ENCODE results near the gene TOM1L2.

TOM1L2 gene

DNA sequence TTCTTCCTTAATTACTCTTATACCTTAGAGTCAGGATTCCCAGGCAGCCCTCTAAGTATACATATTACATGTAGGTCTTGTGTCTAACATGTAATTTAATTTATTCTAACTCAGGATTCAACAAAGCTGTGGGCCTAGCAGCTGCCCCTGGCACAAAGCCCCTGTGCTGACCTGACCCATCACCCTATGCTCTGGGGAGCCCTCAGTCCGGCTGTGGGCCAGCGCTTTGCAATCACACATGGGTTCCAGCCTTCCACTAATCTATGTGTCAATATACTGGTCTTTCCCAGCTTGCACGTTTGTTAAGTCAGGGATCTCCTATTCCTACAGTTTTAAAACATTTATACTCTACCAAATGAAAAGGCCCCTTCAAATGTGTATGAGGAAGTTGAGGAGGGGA lies 72.7 kb downstream of the TOM1L2 start:
- no peak for DNase-seq (ENCODE audit: low spot score)

DNA sequence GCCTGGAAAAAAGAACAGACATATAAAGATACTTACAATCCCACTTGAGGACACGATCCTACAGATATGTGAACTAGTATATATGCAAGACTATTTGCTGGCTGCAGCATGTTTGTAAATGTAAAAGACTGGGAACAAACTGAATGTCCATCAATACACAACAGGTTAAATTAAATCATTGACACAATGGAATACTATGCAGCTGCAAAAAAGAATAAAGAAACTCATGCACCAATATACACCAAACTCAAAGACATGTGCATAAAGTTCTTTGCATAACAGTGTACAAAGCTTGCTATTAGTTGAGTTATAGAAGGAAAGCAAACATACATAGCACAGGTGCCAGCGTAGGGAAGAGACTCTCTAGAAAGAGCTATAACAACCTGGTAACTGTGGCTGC lies 73.5 kb downstream of the TOM1L2 start:
- DNase-seq (ENCODE audit: low spot score), result no peak

DNA sequence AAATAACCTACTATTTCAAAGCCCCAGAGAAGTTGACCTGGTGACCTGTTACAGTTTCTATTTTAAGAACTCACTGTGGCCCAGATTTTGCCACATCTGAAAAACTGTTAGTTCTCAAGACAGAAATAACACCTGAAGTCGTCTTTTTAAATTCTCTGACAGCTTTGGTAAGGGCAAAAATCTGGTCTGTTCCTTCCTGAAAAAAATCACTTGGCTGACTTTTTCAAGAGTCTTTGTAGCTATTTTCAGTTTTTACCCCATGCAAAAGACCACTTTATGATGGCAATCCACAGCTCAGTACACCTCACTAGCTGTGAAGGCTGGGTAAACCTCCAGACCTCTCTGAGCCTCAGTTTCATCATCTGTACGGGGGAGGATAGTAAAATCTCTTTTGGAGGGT lies 74.8 kb downstream of the TOM1L2 start:
- no peak for DNase-seq (ENCODE audit: low spot score)

DNA sequence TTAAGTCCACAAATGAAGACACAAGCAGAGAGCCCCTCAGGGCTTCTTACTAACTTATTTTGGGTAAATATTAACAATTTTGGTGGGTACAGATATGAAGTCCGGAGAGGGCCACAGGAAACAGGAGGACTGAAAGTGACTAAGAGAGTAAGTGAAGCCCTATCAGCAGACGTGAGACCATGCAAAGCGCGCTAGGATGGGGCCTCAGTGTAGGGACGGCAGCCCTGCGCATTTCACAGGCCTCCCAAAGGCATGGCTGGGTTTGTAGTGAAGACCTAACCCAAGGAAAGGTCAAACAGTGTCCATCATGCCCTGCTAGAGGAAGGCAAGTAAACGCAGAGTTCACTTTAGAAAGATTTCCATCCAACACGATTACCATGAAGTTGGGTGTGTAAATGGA lies 75.5 kb downstream of the TOM1L2 start:
- no peak for DNase-seq (ENCODE audit: low spot score)

DNA sequence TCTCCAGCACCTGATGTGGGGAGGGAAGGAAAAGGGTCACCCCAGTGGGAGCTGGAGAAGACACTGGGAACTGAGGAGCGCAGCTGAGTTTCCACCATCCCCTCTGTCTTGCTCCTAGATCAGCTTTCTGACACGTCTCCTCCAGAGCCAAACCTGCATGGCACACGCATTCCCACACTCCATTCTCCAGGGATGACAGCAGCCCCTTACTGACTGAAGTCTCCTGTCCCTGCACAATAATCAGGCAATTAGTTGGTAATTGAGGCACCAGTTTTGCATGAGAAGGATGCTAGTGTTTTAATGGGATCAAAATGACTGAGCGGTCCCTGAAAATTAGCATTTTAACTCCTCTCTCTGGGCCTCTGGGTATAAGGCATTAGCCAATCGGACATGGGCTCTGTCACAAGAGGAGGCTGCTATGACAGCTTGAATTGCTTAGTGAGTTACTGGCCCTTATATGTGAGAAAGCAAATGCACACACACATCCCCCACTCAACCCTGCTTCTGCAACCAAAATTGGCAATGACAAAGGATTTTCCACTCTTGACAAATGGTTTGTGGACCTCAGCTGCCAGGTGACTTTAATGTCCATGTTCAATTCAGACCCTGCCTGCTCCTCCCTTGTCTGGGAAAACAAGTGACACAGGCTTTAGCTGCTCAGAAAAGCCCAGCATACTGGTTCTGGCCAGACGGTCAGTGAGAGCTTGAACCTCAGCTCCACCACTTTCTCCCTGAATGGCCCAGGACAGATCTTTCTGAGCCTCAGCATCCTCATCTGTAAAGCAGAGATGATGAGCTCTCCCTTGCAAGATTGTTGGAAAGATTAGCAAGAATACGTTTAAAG lies 78.2 kb downstream of the TOM1L2 start:
- no peak for DNase-seq (ENCODE audit: low spot score)

DNA sequence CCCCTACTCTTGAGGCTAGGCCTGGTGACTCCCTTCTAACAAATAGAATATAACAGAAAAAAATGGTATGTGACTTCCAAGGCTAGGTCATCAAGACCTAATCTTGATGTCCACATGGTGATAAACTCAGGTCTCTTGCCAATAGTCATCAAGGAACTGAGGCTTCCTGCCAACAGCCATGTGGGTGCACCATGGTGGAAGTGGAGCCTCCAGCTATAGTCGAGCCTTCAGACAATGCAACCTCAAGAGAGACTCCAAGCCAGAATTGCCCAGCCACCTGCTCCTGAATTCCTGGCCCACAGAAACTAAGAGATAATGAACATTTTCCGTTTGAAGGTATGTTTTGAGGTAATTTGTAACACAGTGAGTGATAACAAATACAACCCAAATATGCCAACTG lies 79.5 kb downstream of the TOM1L2 start:
- DNase-seq (ENCODE audit: low spot score), result no peak

DNA sequence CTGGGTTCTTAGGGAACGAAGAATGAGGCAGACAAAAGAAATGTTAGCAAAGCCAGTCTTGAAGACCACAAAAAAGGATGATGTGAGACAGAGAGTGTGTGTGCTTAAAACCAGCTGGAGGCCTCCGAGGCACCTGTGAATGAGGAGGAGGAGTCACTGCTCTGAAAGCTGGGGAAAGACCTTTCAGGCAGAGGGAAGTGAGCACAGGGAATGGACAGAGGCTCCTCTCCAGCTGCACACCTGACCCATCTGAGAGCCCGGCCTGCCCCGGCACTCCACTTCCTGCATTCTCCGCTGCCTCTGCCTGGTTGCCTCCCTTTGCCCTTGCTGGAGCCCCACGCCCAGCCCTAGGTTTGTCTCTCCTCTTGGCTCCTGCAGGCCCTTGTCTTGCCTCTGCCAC lies 80.2 kb downstream of the TOM1L2 start:
- no peak for DNase-seq (ENCODE audit: low spot score)

DNA sequence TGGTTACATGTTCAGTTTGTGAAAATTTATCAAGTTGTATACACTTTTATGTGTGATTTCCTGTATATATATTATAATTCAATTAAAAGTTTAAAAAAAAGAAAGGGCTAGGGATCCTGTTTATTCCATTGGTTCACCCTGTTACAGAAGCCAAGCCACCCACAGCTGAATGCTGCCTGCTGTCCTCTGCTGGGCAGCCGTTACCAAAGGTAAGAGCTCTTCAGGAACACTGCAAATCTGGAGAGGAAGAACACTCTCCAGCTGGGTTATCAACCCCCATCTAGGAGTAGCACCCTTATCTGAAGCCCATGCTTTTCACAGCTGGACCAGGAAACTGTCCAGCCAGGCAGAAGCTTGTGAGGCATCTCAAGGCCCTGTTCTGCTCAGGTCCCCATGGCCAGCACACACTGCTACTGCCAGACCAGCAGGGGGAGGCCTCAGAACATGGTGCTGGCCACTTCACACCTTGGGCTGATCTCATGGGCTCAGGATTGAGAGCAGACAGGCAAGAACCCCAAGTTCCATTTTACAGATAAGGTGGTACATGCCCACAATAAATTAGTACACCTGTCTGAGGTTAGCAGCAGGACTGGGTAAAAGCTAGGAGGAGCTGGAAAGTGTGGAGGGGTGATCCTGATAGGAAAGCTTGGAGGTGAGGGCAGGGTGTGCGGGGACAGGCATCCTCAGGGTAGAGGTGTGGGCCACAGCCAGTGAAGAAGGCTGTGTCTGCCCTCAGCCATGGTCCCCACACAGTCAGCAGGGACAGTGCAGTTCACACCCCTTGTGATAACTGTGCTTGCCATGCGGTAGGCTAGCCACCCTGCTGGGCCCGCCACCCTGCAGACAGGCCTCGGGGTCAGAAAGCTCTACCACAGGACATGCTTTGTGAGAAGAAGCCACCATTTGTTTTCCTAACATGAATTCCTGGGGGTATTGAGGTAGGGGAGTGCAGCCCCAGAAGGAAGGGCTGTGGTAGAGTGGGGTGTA lies 81.1 kb downstream of the TOM1L2 start:
- peak; percentile 75 for DNase-seq (ENCODE audit: low spot score)

DNA sequence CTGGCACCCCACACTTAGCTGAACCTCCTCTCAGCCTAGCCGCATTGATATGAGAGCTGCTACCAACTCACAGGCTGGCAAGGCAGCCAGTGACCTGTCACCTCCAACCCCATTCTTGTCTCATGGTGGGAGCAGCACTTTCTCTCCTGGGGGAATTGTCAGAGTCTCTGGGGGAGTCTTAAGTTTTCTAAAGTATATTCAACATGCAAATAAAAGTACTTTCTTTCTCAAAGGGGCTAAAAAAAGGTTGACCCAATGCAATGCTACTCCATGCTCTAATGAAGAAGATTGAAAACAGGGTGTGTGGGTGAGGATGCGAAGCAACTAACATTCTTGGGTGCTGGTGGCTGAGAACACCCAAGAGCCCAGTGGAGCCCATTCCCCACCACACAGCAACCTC lies 82.3 kb downstream of the TOM1L2 start:
- DNase-seq (ENCODE audit: low spot score), result no peak

DNA sequence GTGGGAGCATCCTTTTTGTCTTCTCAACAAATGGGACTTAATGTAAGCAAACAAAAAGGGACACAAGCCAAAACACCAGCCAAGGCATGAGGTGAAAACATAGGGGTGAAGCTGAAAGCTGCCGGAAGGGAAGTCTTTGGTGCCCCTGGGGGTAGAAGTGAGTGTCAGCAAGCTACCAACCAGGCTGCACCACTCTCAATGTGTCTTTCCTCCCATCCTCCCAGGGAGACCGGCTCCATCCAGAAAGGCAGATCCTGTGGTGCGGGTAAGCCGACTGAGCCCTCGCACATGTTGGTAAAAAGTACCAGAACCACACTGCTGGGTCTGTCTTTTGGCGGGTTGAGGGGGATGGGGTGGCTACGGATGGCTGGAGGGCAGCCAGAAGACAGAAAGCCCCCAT lies 83.4 kb downstream of the TOM1L2 start:
- no peak for DNase-seq (ENCODE audit: low spot score)

DNA sequence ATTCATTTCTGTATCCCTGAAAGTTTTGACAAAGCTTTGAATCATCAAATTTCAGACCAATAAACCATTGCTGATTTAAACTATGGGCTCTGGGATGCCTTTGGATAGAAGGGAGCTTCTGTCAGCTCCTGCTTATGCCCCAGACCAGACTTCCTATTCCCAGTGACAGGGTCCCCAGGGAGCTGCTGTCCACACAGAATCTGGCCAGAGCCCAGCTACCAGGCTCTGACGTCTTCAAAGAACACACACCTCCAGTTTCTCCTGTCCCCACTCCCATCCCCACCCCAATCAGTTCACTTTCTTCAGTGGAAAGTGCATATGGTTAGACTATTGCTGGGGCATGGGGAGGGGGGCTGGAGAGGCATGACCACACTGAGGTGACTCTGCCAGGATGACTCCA lies 83.8 kb downstream of the TOM1L2 start:
- DNase-seq (ENCODE audit: low spot score), result no peak

DNA sequence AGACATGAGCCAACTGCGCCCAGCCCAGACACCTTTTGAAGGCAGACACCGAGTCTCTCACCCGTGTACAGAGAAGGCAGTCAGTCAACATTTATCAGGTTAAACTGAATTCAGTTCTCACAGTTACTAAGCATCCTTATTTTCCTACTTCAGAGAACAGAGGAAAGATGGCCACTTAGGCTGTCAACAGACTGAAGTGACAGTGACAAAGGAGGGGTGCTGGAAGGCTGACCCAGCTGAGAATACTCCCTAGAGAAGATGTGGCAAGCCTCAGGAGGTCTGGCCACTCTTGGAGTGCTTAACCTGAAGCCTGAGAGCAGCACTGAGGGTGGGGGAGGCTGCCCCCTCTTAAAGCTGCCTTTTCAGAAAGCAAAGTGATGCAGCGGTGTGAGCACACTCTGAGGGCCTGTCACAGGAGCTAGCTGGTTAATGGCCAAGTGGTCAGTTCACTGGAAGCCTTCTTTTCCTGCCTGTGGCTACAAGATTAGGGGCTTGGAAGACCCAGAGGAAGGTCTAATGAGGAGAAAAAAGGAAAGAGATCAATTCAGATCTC lies 84.4 kb downstream of the TOM1L2 start:
- no peak for DNase-seq (ENCODE audit: low spot score)

DNA sequence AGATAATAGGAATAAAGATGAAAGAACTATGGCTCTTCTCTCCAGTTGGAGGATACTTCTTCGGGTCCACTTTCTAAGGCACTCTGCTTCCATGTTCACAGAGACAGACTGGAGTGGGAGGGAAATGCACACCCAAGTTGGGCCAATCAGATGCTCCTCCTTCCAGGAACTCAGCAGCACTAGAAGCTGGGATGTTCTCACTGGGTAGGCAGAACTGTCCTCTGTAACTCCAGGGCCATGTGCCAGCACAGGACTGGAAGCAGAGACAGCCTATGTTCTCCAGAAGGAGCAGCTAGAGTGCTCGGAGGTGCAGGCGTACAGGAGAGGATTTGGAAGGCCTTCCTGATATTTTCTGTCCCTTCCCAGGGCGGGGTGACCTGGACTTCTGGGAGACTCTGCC lies 85.5 kb downstream of the TOM1L2 start:
- no peak for DNase-seq (ENCODE audit: low spot score)

DNA sequence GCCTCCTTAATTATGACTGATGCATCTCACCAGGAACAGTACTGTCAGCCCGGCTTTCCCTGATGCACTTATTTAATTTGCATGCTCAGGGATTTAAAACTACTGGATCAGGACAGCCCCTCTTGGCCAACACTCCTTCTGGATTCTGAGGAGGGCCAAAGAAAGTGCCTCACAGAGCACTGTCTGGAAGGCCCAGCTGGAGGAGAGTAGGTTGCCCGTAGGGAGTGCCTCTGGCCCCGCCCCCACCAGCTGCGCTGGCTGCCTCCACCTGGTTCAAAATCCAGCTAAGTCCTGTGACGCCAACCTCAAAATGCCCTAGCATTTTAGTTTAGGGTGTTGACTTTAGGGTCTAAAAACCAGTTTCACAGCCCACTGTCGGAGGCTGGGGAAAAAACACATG lies 86.0 kb downstream of the TOM1L2 start:
- no peak for DNase-seq (ENCODE audit: low spot score)

DNA sequence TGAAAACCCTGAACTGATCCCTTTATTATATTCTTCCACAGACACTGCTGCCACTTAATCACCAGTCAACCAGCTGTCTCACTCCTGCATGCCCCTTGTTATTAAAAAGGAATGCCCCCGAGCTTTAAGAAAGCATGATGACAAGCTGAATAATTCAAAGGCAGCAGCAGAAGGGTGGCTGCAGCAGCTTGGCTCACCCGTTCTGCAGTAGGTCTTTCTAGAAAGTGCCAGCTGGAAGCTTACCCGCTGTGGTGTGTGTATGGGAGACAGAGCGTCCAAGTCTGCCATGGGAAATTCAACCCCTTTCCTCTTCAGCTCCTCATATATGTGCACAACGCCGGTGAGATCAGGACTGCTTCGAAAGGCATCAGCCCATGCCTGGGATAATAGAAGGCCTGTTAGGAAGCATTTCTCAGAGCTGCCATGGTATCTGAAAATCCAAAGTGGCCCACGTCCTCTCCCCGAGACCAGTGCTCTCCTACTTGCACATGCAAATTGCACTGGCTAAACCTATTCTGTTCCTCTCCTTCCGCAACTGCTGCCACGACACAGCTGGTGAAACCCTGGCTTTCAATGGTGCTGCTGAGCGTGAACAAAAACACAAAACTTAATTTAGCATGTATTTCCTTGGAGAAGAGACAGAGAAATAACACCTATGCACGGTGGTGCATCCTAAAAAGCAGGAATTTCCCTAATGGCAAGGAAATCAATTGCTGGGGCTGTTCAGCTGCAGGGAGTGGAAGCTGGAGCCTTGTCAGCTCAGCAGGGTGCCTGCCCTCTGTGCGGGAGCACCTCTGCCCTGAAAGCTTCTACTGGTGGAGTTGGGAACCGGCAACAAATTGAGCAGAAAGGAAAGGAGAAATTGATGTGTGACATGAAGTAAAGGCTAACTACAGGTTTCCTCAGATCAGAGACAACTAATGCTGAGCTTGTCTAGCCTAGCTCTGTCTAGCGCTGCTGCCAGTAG lies 87.5 kb downstream of the TOM1L2 start:
- no peak for DNase-seq (ENCODE audit: low spot score)

DNA sequence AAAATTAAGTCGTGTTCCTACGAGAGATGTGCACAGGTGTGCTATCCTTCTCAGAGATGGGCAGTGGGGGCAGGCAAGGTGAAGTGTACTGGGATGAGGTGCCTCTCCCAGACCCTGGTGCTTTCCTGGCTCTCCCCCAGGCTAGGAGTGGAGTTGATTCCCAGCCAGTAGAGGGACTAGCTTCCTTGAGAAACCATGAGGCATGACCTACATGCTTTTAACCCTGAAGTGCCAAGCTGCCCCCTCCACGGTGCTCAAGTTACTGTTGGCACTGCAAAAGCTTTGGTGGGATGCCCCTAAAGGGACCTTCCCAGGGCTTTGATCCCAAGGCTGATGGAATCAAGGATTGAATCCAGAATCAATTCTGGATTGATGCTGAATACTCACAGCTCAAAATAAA lies 88.4 kb downstream of the TOM1L2 start:
- DNase-seq (ENCODE audit: low spot score), result no peak

DNA sequence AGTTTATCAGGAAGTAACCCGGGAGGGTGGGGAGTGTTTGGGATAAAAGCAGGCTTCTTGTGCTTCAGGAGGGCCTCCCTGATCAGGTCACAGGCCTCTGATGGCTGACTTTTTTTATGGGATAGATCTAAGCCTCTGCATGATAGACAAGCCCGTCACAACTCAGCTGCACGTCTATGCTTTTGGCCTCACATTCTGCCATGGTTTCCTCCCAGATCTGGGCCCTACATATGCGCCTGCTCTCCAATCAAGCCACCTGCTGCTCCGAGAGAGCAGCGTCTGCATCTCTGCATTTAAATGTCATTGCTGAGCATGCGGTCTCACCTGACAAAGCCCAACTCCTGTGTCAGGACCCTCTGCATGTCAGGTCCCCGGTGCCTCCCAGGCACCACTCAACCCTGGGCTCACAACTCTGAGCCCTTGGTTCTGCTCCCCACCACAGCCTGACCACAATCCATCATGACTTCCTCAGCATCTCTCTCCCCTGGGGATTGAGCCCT lies 90.1 kb downstream of the TOM1L2 start:
- DNase-seq (ENCODE audit: low spot score), result no peak

DNA sequence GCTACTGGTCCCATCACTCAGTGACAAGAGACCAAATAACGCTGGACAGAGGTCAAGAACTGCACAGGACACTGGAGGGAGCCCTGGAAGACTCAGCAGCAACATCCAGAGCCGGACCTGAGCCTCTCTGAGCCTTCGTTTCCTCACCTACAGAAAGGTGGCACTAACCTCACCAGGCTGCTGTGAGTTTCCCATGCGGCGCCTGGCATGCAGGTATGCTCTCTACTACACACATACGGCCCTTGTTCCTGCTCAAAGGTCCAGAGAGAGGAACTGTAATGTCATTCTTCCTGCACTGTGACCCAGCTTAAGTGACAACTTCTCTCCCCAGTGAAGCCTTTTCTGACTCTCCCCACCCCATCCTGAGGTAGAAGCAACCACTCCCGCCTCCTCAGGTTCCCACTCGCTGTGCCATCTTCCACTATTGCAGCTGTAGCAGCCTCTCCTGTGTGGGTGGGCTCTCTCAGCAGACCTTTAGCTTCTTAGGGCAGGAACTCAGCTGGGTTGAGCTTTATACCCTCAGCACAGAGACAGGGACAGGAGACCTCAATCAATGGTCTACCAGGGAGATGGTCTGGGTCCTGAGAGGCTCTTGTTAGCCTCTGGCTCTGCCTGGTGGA lies 91.5 kb downstream of the TOM1L2 start:
- no peak for DNase-seq (ENCODE audit: low spot score)

DNA sequence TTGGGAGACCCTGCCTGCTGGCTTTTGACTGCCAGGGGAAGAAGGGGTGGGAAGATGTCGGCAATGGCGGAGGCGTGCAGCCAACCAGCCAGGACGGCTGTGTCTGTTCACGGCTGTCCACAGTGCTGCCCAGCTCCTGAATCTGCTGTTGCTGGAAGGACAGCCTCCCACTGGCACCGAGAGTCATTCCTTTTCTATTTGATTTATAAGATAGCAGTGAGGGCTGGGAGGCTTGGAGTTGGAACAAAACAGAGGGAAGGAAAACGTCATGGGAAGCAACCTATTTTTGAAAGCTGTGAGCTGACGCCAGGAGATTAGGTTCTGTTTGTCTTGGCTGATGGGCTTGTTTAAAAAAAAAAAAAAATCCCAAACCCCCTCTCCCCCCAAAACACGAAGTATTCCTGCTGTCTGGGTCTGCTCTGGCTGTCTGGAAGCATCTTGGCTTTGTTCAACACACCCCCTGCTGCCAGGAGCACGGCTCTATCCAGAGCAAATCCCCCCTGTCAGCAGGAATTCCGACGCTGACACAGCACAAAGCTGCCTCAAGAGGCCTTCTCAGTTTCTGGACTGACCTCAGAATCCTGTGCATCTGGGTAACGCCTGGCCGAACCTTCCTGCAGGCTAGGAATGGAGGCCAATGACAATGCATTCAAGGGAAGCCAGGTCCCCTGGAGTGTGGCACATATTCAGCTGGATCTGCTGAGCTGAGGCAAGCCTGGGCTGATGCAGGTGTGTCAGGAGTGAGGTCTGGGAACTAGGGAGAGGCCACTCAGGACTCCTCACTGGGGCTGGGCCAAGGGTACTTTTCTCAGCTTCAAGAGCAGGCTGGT lies 94.5 kb downstream of the TOM1L2 start:
- DNase-seq (ENCODE audit: low spot score), result peak; percentile 70

DNA sequence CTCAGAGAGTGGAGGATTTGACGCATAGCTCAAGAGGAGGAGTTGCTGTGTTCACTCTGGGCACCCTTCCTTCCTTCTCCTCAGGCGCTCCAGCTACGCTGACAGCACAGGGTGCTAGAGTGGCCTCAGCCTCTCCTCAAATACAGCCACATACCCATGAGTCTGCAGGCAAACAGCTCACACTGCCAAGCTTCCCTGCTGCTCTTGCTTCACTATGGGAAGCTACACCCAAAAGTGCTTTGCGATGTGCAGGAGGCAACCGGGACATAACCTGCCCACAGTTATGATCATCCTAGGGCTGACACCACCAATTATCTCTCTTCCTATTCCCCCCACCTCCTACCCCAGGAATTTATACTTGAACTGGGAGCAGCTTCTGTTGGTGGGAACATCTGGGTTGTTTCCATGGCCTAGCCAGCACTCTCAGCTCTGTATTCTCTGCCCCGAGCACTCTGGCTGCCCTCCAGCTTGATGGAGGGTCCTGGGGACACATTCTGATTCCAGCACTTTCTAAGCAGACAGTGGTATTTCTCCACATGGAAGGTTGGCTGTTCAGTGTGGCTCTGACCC lies 95.2 kb downstream of the TOM1L2 start:
- DNase-seq (ENCODE audit: low spot score), result no peak

All from AG08396 (cell line).